Measurements from ENCODE around the gene PGBD5.

- TF ChIP-seq CTCF (IDR thresholded peaks at IDR 0.05; ENCODE audit: insufficient read depth, low read depth, low read length), result no peak
- no peak for TF ChIP-seq EZH2 (IDR thresholded peaks at IDR 0.05; ENCODE audit: insufficient read depth, low read length)
Measured at GRCh38 chr1:230301322-230301721, 124.8 kb downstream of the PGBD5 start.

All from astrocyte (in vitro differentiated cells and primary cell).